ENCODE results near the gene PTBP2.

Gene PTBP2

GRCh38 chr1:96688767-96689166, 32.8 kb upstream of the PTBP2 start:
- no peaks in the 10 kb centered on the region for H3K36me3 ChIP-seq (replicated peaks)
- no peak overlapping the region for H3K27ac ChIP-seq
- TF ChIP-seq, protein P1, sequence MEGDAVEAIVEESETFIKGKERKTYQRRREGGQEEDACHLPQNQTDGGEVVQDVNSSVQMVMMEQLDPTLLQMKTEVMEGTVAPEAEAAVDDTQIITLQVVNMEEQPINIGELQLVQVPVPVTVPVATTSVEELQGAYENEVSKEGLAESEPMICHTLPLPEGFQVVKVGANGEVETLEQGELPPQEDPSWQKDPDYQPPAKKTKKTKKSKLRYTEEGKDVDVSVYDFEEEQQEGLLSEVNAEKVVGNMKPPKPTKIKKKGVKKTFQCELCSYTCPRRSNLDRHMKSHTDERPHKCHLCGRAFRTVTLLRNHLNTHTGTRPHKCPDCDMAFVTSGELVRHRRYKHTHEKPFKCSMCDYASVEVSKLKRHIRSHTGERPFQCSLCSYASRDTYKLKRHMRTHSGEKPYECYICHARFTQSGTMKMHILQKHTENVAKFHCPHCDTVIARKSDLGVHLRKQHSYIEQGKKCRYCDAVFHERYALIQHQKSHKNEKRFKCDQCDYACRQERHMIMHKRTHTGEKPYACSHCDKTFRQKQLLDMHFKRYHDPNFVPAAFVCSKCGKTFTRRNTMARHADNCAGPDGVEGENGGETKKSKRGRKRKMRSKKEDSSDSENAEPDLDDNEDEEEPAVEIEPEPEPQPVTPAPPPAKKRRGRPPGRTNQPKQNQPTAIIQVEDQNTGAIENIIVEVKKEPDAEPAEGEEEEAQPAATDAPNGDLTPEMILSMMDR (IDR thresholded peaks at IDR 0.05; ENCODE audit: low read depth, low read length, missing control alignments), result no peak
- in situ Hi-C loops (cut with HindIII; ENCODE audit: low pct_ligation_motif_present, low sequenced_read_pairs), result no loop called here
- no peak overlapping the region for H3K4me3 ChIP-seq (ENCODE audit: low read depth, low read length)
- H3K27me3 ChIP-seq (replicated peaks), result no peaks in the 10 kb centered on the region
- DNase-seq, result no peak

- Histone ChIP-seq H3K4me3 (ENCODE audit: low read depth, low read length) (no peak overlapping the region), H3K27me3 (replicated peaks) (no peaks in the 10 kb centered on the region), H3K27ac (no peak overlapping the region), H3K36me3 (replicated peaks) (no peaks in the 10 kb centered on the region)
- in situ Hi-C loops (cut with HindIII; ENCODE audit: low pct_ligation_motif_present, low sequenced_read_pairs), result no loop called here
- TF ChIP-seq, protein P1 (IDR thresholded peaks at IDR 0.05; ENCODE audit: low read depth, low read length, missing control alignments), result no peak
- no peak for DNase-seq
These were observed 25.6 kb upstream of the PTBP2 start for GRCh38 chr1:96695954-96696353.

DNA sequence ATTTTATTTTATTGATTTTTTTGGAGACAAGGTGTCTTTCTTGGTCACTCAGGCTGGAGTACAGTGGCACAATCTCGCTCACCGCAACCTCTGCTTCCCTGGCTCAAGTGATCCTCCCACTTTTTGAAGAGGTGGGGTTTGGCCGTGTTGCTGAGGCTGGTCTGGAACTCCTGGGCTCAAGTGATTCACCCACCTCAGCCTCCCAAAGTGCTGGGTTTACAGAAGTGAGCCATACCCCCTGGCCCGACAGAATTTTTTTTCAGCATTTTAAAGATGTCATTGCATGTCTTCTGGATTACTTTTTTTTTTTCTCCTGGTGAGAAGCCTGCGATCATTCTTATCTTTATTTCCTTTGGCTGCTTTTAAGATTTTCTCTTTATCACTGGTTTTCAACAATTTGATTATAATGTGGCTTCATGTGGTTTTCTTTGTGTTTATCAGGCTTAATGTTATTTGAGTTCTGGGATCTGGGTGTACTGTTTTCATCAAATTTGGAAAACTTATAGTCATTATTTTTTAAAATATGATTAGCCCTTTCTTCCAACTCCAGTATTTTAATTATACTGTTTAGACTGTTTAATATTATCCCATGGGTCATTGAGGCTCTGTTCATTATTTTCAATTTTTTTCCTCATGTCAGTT, 23.1 kb upstream of the PTBP2 start:
- in situ Hi-C loops (cut with HindIII; ENCODE audit: low pct_ligation_motif_present, low sequenced_read_pairs), result no loop called here
- H3K4me3 ChIP-seq (ENCODE audit: low read depth, low read length), result no peak overlapping the region
- DNase-seq, result peak; percentile 79
- TF ChIP-seq, protein P1 (IDR thresholded peaks at IDR 0.05; ENCODE audit: low read depth, low read length, missing control alignments), result no peak
- no peaks in the 10 kb centered on the region for H3K27me3 ChIP-seq (replicated peaks)
- H3K27ac ChIP-seq, result no peak overlapping the region
- no peaks in the 10 kb centered on the region for H3K36me3 ChIP-seq (replicated peaks)

- DNase-seq, result peak; percentile 31
- Histone ChIP-seq H3K27ac (no peak overlapping the region), H3K27me3 (replicated peaks) (no peaks in the 10 kb centered on the region), H3K36me3 (replicated peaks) (no peaks in the 10 kb centered on the region), H3K4me3 (ENCODE audit: low read depth, low read length) (no peak overlapping the region)
- TF ChIP-seq, protein P1 (IDR thresholded peaks at IDR 0.05; ENCODE audit: low read depth, low read length, missing control alignments), result no peak
- in situ Hi-C loops (cut with HindIII; ENCODE audit: low pct_ligation_motif_present, low sequenced_read_pairs), result no loop called here
These were observed 18.4 kb upstream of the PTBP2 start for GRCh38 chr1:96703186-96703585.

DNA sequence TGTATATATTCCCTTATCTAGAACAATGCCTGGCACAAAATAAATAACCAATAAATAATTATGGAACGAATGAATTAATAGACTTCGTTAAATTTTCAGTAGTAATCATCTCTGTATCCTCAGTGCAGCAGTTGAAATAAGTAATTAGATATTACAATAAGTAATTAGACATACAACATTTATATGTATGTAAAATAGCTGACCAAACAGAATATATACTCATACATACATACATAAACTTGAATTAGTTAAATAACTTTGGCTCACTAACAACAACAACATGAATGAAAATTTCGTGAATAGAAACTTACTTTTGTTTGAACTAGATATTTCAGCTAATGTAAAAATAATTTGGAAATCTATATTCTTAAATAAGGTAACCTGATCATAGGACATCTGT, 14.6 kb upstream of the PTBP2 start:
- Histone ChIP-seq H3K27ac (no peak overlapping the region), H3K27me3 (replicated peaks) (no peaks in the 10 kb centered on the region), H3K36me3 (replicated peaks) (no peaks in the 10 kb centered on the region), H3K4me3 (ENCODE audit: low read depth, low read length) (no peak overlapping the region)
- in situ Hi-C loops (cut with HindIII; ENCODE audit: low pct_ligation_motif_present, low sequenced_read_pairs), result no loop called here
- TF ChIP-seq, protein P1 (IDR thresholded peaks at IDR 0.05; ENCODE audit: low read depth, low read length, missing control alignments), result no peak
- no peak for DNase-seq

GRCh38 chr1:96708482-96708881, 13.1 kb upstream of the PTBP2 start:
- in situ Hi-C loops (cut with HindIII; ENCODE audit: low pct_ligation_motif_present, low sequenced_read_pairs), result no loop called here
- TF ChIP-seq, protein P1 (IDR thresholded peaks at IDR 0.05; ENCODE audit: low read depth, low read length, missing control alignments), result no peak
- H3K4me3 ChIP-seq (ENCODE audit: low read depth, low read length), result no peak overlapping the region
- no peaks in the 10 kb centered on the region for H3K27me3 ChIP-seq (replicated peaks)
- DNase-seq, result no peak
- H3K27ac ChIP-seq, result no peak overlapping the region
- no peaks in the 10 kb centered on the region for H3K36me3 ChIP-seq (replicated peaks)
